G401 (cell line): ENCODE measurements around the gene MYH9. TPM values are rescaled to one million over a fixed set of nuclear protein-coding genes. Genes with fewer than 3 reads are reported as not detected.
"Not testable (repeated sequence)": the region's sequence is repeated elsewhere in the genome, so short reads cannot be mapped to it uniquely, and the experiment has no call there.

Source experiments
- DNase-seq: peaks from one replicate; pipeline ENCODE4 v3.0.0-alpha.2; 2015; ENCODE audit warnings: low spot score
- in situ Hi-C: cut with HindIII; loops from 2 replicates; pipeline ENCODE4 v1.10.0; 2016; ENCODE audit warnings: low sequenced_read_pairs, mixed read lengths
- total RNA-seq: library from RNA; depleted of rRNA; stranded (reverse); fragments of >200 nt; shearing (Covaris generic); gene quantifications from 2 replicates; pipeline ENCODE4 v1.2.3, GENCODE V29; 2014

MYH9 gene
- total RNA-seq, 1 experiment from 2014 or later: 185 TPM

DNA sequence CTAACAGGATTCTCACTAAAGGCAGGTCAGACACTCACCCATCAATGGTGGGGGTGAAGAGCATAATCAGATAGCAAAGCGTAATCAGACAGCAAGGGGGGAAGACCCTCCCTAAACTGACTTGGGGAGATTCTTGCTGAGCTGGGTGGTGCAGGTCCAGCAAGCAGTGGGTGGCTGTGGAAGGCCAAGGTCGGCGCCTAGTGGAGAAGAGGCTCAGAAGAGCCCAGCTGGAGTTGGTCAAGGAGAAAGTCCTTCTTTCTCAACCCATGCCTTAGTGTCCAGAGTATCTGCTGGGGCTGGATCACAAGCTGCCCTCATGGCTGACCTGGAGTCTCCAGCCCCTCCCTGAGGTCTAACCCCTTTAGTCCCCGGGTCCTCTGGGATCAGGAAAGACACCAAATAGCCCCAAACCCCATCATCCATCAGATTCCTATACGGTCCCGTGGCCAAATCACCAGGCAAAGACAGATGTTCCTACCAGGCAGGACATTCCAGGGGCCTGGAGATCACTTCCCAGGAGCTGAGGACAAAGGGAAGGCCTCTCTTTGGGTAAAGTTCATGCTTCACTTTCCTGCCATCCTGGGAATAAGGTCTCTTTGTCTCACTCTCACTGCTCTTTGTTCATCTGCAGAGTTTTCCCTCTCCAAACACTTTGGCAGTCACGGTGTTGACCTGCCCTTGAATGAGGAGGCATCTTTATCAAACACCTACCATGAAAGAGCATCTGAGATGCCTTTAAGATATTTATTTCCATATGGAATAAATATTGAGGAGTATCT is 123.7 kb downstream of the MYH9 start:
- in situ Hi-C loops: not testable (repeated sequence)

DNA sequence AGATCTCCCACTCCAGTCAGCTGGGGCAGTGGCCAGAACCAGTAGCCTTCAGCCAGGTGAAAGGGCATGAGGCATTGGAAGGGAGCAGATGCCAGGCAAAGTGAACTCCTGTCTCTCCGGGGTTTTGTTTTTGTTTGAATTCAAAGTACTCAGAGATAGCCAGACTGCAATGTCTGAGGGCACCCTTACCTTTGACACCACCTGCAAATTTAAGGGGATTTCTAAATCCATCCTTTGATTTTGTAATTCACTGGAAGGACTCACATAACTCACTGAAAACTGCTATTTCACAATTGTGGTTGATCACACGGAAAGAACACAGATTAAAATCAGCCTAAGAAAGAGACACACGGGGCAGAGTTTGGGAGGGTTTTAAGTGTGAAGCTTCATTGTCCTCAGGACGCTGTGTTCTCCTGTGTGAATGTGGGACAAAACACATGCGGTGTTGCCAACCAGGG is 124.5 kb downstream of the MYH9 start:
- in situ Hi-C loops, DNase-seq: not testable (repeated sequence)

More for the DNA sequence above, 123.7 kb downstream of the MYH9 start:
- not testable (repeated sequence) for DNase-seq

DNA sequence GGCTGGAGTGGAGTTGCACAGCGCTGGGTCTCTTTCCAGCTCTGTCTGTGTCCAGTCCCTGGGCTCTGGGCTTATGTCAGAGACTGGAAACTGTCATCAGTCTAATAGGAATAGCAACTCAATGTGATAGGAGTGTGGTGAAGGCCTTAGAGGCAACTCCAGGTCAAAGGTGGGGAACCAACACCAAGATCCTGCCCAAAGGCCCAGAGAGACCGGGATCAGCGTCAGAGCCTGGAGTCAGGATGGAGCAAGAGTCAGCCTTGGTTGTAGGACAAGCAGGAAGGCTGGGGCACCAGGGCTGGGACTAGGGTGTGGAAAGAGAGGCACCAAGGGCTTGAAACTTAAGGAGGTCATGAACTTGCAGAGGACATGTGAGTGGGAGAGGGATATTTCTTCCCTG is 125.5 kb downstream of the MYH9 start:
- DNase-seq, in situ Hi-C loops: not testable (repeated sequence)

DNA sequence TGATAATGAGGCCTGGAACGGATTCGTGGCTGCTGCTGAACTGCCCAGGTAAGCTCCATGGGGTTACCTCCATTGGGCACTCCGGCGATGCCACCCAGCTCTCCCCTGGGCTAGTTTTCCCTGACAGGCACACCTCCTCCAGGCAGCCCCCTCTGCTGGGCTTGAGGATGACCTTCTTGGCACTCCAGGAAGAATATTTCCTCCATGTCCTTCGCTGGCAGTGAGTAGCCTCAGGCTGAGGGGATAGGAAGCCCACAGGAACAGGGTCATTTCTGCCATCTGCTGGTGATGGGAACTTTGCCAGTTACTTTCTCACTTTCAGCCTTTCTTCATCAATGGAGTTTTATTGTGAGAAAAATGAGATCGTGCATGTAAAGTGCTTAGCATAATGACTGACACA is 126.1 kb downstream of the MYH9 start:
- in situ Hi-C loops, DNase-seq: not testable (repeated sequence)

DNA sequence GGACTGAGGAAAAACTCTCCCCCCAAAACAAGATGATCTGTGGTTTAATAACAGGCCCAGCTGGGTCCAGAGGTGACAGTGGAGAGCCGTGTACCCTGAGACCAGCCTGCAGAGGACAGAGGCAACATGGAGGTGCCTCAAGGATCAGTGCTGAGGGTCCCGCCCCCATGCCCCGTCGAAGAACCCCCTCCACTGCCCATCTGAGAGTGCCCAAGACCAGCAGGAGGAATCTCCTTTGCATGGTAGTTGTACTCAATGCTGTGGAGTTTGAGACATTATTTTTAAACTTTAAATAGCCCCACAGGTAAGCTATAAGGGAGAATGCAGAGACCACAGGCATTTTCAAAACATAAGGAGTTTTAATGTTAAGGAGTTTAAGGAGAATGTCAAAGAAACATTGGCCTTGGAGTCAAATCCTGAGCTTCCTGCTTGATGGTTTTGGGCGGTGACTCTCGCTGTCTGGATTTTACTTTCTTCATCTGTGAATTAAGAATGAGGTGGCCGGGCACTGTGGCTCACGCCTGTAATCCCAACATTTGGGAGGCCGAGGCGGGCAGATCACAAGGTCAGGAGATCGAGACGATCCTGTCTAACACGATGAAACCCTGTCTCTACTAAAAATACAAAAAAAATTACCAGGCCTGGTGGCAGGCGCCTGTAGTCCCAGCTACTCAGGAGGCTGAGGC is 128.0 kb downstream of the MYH9 start:
- DNase-seq: no peak
- in situ Hi-C loops: no loop called here

DNA sequence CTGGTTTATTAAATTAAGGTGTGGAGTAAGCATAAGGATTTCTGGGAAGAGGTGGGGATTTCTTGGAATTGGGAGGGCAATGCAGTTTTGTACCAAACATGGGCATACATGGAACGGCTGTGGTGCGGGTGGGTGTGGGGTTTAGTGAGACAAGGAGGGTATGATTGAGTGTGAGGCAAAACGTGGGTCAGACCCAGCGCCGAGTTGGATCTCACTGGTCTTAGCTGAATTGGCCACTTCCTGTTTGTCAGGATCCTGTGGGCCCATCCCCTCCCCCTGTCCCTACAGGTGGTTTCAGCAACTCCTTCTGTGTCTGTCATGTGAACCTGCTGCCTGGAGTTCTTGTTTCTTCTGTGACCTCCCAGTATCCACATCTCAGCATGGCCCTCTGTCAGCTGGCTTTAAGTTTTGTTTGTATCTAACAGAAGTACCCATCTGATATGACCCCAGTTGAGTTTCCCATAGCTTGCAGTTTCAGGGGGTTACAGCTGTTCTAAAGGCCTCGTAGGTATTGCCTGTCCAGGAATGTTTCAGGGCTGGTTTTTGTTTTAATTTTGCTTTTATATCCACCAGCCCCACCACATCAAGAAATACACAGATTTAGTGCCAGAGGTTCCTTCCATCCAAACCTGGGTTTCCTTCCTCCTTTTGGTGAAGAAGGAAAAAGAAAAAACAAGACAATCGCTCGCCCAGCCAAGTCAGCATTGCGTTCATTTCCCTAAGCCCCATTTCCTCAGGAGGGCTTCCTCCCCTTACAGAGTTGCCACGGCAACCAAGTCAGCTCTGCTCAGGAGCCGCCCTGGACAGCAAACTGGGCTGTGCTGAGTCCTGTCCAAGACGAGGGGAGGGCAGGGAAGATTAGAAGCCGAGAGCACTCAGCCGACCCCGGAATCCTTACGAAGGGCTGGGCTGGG is 128.8 kb downstream of the MYH9 start:
- no peak for DNase-seq
- in situ Hi-C loops: no loop called here

DNA sequence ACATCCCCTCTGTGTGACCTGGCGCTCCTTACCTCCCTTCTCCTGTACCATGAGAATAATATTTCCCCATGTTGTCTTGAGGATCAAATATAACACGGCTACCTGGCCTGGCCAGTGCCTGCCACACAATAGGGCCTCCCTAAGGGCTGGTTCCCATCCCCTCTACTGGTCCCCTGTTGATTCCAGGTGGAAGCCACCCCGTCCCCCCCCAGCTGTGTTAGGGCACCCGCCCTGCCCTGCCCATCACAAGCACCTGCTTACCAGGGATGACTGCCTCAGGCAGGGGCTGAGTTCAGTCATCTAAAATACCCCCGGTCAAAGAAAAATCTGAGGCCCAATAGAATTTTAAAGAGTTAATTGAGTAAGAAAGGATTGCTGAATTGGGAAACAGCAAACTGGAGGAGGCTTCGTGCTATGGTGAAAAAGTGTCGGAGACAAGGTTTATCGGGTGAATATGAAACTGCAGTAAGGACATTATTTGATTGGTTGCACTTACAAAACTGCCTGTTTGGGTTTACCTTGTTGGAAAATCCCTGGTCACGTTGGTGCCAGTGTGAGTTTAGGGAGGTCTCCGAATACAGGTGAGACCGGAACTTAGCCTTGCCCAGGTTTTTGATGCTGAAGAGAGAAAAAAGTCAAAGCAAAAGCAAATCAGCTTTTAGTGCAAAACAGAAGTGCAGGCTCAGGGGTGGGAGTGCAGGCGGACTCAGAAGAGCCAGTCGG is 129.7 kb downstream of the MYH9 start:
- DNase-seq: no peak
- in situ Hi-C loops: no loop called here

DNA sequence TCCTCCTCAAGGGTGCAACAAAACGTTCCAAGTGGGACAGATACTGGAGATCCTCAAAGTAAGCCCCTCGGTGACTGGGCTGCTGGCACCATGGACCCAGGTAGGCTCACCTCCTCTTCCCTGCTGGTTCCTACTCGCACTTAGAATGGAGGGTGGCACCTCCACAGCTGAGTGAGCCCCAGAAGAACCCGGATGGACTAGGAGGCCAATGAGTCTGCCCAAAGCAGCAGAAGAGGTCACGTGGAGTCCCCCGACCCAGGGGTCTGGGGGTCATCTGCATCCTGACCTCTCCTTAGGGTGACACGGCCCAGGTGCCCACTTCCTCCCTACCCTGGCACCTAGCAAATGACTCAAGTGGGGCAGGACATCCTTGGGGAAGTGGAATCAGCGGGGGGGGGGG is 130.5 kb downstream of the MYH9 start:
- no peak for DNase-seq
- in situ Hi-C loops: no loop called here

DNA sequence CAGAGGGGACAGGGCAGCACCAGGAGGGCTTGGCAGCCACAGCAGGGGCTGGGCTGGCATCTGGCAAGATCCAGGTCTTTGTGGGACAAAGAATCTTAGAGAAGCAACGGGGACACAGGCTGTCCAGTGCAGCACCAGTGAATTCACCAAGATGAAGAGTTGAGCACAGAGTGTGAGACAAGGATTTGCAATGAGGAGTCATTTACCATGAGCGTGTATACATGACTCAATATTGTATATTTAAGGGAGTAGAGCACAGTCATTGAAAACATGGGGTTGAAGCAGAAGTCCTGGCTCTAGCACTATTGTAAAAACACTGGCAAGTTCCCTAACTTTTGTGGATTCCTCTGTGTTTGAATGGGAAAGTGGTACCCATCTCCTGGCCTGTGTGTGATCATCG is 131.3 kb downstream of the MYH9 start:
- no peak for DNase-seq
- in situ Hi-C loops: no loop called here

DNA sequence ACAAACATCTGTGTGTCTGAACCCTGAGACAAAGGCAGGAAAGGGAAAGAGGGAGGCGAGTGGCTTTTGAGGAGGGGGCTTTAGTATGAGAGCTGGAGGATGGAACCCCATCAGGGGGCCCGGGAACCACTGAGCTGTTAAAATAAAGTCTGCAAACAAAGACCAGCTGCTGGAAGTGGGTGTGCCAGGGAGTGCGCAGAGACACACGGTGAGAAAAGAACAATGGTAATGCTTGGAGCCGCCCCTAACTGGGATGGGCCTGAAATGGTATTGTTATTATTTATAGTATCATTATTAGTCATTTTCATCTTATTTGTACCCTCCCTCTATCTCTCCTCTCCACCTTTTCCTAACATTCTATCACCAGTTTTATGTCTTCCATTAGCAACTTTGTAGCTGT is 132.2 kb downstream of the MYH9 start:
- DNase-seq, in situ Hi-C loops: not testable (repeated sequence)

DNA sequence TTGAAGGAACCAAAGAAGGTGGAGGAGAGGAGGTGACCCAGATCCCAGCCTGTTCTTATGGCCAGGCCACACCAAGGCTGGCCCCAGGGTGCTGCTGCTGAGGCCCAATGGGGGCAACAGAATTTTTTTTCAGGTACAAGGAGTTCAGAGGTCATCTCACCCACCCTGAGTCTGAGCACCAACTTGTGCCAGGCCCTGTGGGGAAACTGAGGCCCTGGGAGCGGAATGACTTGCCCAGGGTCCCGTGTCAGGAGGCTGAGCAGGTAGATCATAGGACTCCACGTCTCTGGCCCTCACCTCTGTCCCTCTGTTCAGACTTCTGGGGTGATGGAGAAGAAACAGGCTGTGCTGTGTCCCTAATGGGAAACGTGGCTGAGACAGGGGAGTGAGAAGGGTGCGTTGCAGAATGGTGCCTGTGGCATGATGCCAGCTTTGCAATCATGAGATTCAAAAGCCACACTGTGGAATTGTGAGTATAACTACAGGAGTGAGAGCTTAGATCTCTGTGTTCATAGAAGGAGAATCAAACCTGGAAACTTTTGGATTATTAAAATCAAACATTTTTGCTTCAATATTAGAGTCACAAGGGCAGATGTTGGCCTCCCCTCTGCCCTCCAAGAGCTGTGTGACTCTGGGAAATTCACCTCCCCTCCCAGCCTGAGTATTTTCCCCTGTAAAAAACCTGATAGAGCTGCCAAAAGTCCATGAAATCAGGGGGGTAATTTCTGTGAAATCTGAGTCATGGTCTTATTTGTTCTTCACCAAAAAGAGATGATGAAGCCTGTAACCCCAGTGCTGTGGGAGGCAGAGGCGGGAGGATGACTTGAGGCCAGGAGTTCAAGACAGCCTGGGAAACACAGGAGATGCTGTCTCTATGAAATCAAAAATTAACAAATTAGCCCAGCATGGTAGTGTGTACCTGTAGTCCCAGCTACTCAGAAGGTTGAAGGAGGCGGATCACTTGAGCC is 134.0 kb downstream of the MYH9 start:
- no peak for DNase-seq
- in situ Hi-C loops: no loop called here

DNA sequence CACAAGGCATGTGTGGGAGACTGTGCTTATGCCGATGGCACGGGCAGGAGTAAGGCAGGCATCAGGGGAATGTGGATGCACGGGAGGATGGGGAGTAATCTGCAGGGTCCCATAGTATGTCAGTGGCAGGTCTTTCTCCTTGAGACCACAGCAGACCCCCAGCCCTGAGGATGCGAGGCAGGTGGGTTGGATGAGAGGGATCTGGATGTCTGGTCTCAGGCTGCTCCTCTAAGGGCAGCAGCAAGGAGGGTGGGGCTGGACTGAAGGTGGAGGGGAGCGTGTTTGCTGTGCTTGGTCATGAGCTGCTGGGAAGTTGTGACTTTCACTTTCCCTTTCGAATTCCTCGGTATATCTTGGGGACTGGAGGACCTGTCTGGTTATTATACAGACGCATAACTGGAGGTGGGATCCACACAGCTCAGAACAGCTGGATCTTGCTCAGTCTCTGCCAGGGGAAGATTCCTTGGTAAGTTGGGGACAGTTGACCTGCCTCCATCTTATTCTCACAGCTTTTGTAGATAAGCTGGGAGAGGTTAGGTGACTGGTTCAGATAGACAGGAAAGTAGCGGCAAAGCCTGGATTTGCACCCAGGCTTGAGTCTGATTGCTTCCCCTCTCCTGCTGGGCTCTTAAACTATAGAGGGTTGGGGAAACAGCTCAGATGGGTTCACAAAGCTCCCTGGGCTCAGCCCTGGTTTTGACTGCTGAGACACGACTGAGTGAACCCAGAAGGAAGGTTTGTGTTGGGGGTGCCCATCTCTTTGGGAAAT is 134.8 kb downstream of the MYH9 start, which contains the start of gene APOL1:
TSS of gene APOL1 (plus strand) at position 380 of the 769 bp plus-strand sequence. CDS start 1,823 bp downstream, outside the sequence.
- in situ Hi-C loops: no loop called here
- no peak for DNase-seq

DNA sequence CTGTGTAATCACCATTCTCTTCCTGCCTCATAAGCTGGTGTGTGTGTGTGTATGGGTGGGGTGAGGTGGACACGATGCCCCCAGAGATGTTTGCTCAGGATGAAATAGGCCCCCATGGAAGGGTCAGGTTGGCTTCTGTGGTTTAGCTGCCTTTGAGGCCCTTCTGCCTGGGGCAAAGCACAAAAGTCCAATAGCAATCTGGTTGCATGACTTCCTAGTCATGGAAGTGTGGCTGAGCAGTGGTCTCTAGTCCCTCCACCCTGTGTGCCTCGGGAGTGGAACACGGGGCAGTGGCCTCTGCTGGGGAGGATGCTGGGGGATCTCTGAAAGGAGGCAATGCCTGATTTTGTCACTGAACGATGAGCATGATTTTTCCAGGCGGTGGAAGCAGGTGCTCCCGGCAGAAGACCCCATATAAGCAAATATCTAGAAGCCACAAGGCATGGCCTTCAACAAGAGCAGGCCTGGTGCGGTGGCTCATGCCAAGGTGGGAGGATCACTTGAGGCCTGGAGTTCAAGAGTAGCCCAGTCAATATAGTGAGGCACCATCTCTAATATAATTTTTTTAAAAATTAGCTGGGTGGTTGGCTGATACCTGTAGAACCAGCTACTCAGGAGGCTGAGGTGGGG is 135.7 kb downstream of the MYH9 start:
- DNase-seq, in situ Hi-C loops: not testable (repeated sequence)

DNA sequence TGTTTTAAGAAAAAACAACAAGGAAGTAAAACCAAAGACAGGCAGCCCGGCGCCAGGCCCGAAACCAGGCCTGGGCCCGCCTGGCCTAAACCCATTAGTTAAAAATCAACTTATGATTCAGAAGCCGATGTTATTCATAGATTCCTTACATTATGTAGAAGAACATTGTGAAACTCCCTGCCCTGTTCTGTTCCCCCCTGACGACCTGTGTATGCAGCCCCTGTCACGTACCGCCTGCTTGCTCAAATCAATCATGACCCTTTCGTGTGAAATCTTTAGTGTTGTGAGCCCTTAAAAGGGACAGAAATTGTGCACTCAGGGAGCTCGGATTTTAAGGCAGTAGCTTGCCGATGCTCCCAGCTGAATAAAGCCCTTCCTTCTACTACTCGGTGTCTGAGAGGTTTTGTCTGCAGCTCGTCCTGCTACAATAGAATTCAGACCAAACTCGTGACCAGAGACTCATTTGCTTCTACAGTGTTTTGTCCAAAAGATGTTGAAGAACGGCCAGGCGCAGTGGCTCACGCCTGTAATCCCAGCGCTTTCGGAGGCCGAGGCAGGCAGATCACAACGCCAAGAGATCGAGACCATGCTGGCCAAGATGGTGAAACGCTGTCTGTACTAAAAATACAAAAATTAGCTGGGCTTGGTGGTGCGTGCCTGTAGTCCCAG is 137.3 kb downstream of the MYH9 start:
- in situ Hi-C loops: not testable (repeated sequence)

DNA sequence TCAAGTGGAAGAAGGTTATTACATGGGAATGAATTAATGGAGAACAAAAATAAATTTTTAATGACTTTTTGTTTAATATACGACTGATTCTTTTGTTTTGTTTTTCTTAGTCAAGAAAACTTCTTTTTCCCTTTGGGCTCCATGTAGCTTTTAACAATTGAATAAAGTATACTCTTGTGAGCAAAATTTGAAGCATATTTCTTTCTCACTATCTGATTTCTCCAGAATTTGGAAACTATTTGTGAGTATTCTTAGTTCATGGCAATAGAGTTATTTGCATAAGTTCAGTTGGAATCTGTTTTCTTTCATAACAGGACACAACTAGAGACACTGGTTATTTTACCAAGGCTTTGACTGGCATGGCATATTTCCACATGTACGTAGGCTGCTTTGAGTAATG is 138.6 kb downstream of the MYH9 start:
- DNase-seq: no peak

More for the DNA sequence above, 137.3 kb downstream of the MYH9 start:
- not testable (repeated sequence) for DNase-seq

DNA sequence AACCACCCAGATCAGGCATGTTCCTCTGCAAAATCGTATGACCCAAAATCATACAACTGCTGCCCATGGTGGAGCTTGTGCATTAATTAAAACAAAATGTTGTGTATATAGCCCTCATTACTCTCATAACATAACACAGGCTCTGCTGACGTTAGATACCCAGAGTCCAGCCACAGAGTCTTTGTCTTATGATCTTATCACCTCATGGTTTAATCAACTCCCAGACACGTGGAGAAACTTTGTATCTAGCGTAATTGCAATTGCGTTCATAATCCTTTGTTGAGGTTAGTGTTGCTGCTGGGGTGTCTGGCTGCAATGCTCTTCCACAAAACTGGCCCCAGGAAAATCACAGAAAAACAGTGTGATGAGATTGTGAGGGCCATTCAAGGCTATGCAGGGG is 139.8 kb downstream of the MYH9 start:
- DNase-seq: no peak
- in situ Hi-C loops: no loop called here

More for the DNA sequence above, 138.6 kb downstream of the MYH9 start:
- in situ Hi-C loops: no loop called here
